Measurements from ENCODE around the gene BRAF. TPM values are rescaled to one million over a fixed set of nuclear protein-coding genes. Genes with fewer than 3 reads are reported as not detected.
"Not testable (repeated sequence)": the region's sequence is repeated elsewhere in the genome, so short reads cannot be mapped to it uniquely, and the experiment has no call there.

Gene BRAF
- polyA plus RNA-seq, 1 donor (not counting 4 experiments of a cell fraction or from before 2014, with no cell fraction given) = 12.4 TPM

- Histone ChIP-seq H3K79me2 (ENCODE audit: control insufficient read depth, insufficient read depth, low read length) (no peaks in the 10 kb centered on the region), H4K20me1 (ENCODE audit: control insufficient read depth, extremely low read depth, insufficient read depth, low read length) (no peaks in the 10 kb centered on the region)
These were observed 254.3 kb downstream of the BRAF start for GRCh38 chr7:140670343-140670935.

GRCh38 chr7:140669862-140670261, 254.9 kb downstream of the BRAF start:
- H3K27ac ChIP-seq (ENCODE audit: control insufficient read depth, insufficient read depth, low read length); dilution Hi-C loops (cut with MboI; ENCODE audit: extremely low pct_ligation_motif_present, low sequenced_read_pairs); FAIRE-seq; H3K27me3 ChIP-seq (ENCODE audit: control insufficient read depth, extremely low read depth, insufficient read depth, low read length); H3K9ac ChIP-seq (ENCODE audit: control insufficient read depth, extremely low read depth, insufficient read depth, low read length); H3K9me1 ChIP-seq (ENCODE audit: control insufficient read depth, extremely low read depth, insufficient read depth, low read length); H3K4me2 ChIP-seq (ENCODE audit: control insufficient read depth, extremely low read depth, insufficient read depth, low read depth, low read length); H3K79me2 ChIP-seq (ENCODE audit: control insufficient read depth, insufficient read depth, low read length); H4K20me1 ChIP-seq (ENCODE audit: control insufficient read depth, extremely low read depth, insufficient read depth, low read length); H3K36me3 ChIP-seq (ENCODE audit: control insufficient read depth in 2 of 2, extremely low read depth in 1 of 2, insufficient read depth in 2 of 2, low read length in 2 of 2); H3K4me3 ChIP-seq (ENCODE audit: control insufficient read depth in 2 of 3, extremely low read depth in 1 of 3, insufficient read depth in 2 of 3, low read depth in 1 of 3, low read length in 3 of 3); H2AFZ ChIP-seq (ENCODE audit: control insufficient read depth, low read length); H3K9me3 ChIP-seq (ENCODE audit: control insufficient read depth, low read depth, low read length); DNase-seq (ENCODE audit: low read depth, low spot score): not testable (repeated sequence)
- peaks cover 16% of the 10 kb centered on the region for H3K4me1 ChIP-seq (ENCODE audit: control insufficient read depth, extremely low read depth, insufficient read depth, low read length)

More at GRCh38 chr7:140670343-140670935, 254.3 kb downstream of the BRAF start:
- Histone ChIP-seq H3K9me1 (ENCODE audit: control insufficient read depth, extremely low read depth, insufficient read depth, low read length) (no peaks in the 10 kb centered on the region), H3K4me1 (ENCODE audit: control insufficient read depth, extremely low read depth, insufficient read depth, low read length) (peaks cover 16% of the 10 kb centered on the region), H3K27ac (ENCODE audit: control insufficient read depth, insufficient read depth, low read length) (no peak overlapping the region), H3K4me2 (ENCODE audit: control insufficient read depth, extremely low read depth, insufficient read depth, low read depth, low read length) (no peak overlapping the region), H3K4me3 (ENCODE audit: control insufficient read depth in 2 of 3, extremely low read depth in 1 of 3, insufficient read depth in 2 of 3, low read depth in 1 of 3, low read length in 3 of 3) (no peak overlapping the region), H3K9ac (ENCODE audit: control insufficient read depth, extremely low read depth, insufficient read depth, low read length) (no peak overlapping the region), H2AFZ (ENCODE audit: control insufficient read depth, low read length) (no peak overlapping the region), H3K9me3 (ENCODE audit: control insufficient read depth, low read depth, low read length) (no peaks in the 10 kb centered on the region), H3K27me3 (ENCODE audit: control insufficient read depth, extremely low read depth, insufficient read depth, low read length) (no peaks in the 10 kb centered on the region), H3K36me3 (ENCODE audit: control insufficient read depth in 2 of 2, extremely low read depth in 1 of 2, insufficient read depth in 2 of 2, low read length in 2 of 2) (no peaks in the 10 kb centered on the region)
- dilution Hi-C loops (cut with MboI; ENCODE audit: extremely low pct_ligation_motif_present, low sequenced_read_pairs) = no loop called here
- TF ChIP-seq CTCF (optimal IDR thresholded peaks at IDR 0.05 in 1 of 3, IDR thresholded peaks at IDR 0.05 in 1 of 3, conservative IDR thresholded peaks at IDR 0.05 in 1 of 3; ENCODE audit: extremely low read depth in 1 of 3, insufficient read depth in 2 of 3, low read length in 3 of 3) (no peak), EZH2 (IDR thresholded peaks at IDR 0.05; ENCODE audit: low read length) (no peak)
- no peak for FAIRE-seq
- DNase-seq (ENCODE audit: low read depth, low spot score) = no peak

GRCh38 chr7:140669352-140669751, 255.4 kb downstream of the BRAF start:
- DNase-seq (ENCODE audit: low read depth, low spot score) (no peak), FAIRE-seq (no peak)
- Histone ChIP-seq H3K4me2 (ENCODE audit: control insufficient read depth, extremely low read depth, insufficient read depth, low read depth, low read length) (no peak overlapping the region), H3K4me3 (ENCODE audit: control insufficient read depth in 2 of 3, extremely low read depth in 1 of 3, insufficient read depth in 2 of 3, low read depth in 1 of 3, low read length in 3 of 3) (no peak overlapping the region), H4K20me1 (ENCODE audit: control insufficient read depth, extremely low read depth, insufficient read depth, low read length) (no peaks in the 10 kb centered on the region), H3K27ac (ENCODE audit: control insufficient read depth, insufficient read depth, low read length) (no peak overlapping the region), H3K79me2 (ENCODE audit: control insufficient read depth, insufficient read depth, low read length) (no peaks in the 10 kb centered on the region), H3K9ac (ENCODE audit: control insufficient read depth, extremely low read depth, insufficient read depth, low read length) (no peak overlapping the region), H3K9me1 (ENCODE audit: control insufficient read depth, extremely low read depth, insufficient read depth, low read length) (no peaks in the 10 kb centered on the region), H3K36me3 (ENCODE audit: control insufficient read depth in 2 of 2, extremely low read depth in 1 of 2, insufficient read depth in 2 of 2, low read length in 2 of 2) (no peaks in the 10 kb centered on the region), H3K9me3 (ENCODE audit: control insufficient read depth, low read depth, low read length) (no peaks in the 10 kb centered on the region), H3K4me1 (ENCODE audit: control insufficient read depth, extremely low read depth, insufficient read depth, low read length) (peaks cover 11% of the 10 kb centered on the region), H3K27me3 (ENCODE audit: control insufficient read depth, extremely low read depth, insufficient read depth, low read length) (no peaks in the 10 kb centered on the region), H2AFZ (ENCODE audit: control insufficient read depth, low read length) (no peak overlapping the region)
- dilution Hi-C loops (cut with MboI; ENCODE audit: extremely low pct_ligation_motif_present, low sequenced_read_pairs) = no loop called here
- TF ChIP-seq EZH2 (IDR thresholded peaks at IDR 0.05; ENCODE audit: low read length) = no peak
- TF ChIP-seq CTCF (optimal IDR thresholded peaks at IDR 0.05 in 1 of 3, IDR thresholded peaks at IDR 0.05 in 1 of 3, conservative IDR thresholded peaks at IDR 0.05 in 1 of 3; ENCODE audit: extremely low read depth in 1 of 3, insufficient read depth in 2 of 3, low read length in 3 of 3) = no peak
